ENCODE data around the gene FAM186B.

FAM186B gene

GRCh38 chr12:49554266-49554665 lies 51.2 kb downstream of the FAM186B start:
- DNase-seq (ENCODE audit: extremely low read depth in 1 of 2, low read depth in 1 of 2): no peak

GRCh38 chr12:49553512-49554088 lies 51.8 kb downstream of the FAM186B start:
- no peak for DNase-seq (ENCODE audit: extremely low read depth in 1 of 2, low read depth in 1 of 2)

GRCh38 chr12:49552899-49553298 lies 52.5 kb downstream of the FAM186B start:
- no peak for DNase-seq (ENCODE audit: extremely low read depth in 1 of 2, low read depth in 1 of 2)

- no peak for DNase-seq (ENCODE audit: extremely low read depth in 1 of 2, low read depth in 1 of 2)
These were observed 53.0 kb downstream of the FAM186B start for GRCh38 chr12:49552425-49552824.

GRCh38 chr12:49552014-49552413 lies 53.4 kb downstream of the FAM186B start:
- no peak for DNase-seq (ENCODE audit: extremely low read depth in 1 of 2, low read depth in 1 of 2)

GRCh38 chr12:49550693-49551252 lies 54.7 kb downstream of the FAM186B start:
- DNase-seq (ENCODE audit: extremely low read depth in 1 of 2, low read depth in 1 of 2): no peak

GRCh38 chr12:49549735-49550692 lies 55.4 kb downstream of the FAM186B start:
- DNase-seq (ENCODE audit: extremely low read depth in 1 of 2, low read depth in 1 of 2): no peak

GRCh38 chr12:49548822-49549648 lies 56.4 kb downstream of the FAM186B start:
- DNase-seq (ENCODE audit: extremely low read depth in 1 of 2, low read depth in 1 of 2): no peak

GRCh38 chr12:49548481-49548821 lies 57.0 kb downstream of the FAM186B start:
- DNase-seq (ENCODE audit: extremely low read depth in 1 of 2, low read depth in 1 of 2): no peak

GRCh38 chr12:49547090-49547690 lies 58.2 kb downstream of the FAM186B start:
- no peak for DNase-seq (ENCODE audit: extremely low read depth in 1 of 2, low read depth in 1 of 2)

DNA sequence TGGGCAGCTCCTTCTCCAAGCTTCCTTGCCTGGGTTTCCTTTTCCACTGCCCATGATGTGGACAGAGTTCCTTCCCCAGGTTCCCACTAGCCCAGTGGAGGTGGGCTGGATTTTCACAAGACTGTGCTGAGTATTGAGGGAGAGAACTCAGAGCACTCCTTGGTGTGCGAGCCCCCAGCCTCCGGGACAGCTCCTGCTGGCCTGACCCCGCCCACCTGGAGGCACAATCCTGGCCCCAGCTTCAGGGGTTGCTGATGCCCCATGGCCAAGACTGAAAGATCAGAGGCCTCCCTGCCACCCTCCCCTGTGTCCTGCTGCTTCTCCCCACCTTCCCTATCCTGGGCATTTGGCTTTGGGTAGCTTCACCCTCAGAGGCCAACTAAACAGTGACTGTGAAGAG lies 59.0 kb downstream of the FAM186B start:
- DNase-seq (ENCODE audit: extremely low read depth in 1 of 2, low read depth in 1 of 2): no peak

GRCh38 chr12:49545815-49546214 lies 59.6 kb downstream of the FAM186B start:
- DNase-seq (ENCODE audit: extremely low read depth in 1 of 2, low read depth in 1 of 2): no peak

DNA sequence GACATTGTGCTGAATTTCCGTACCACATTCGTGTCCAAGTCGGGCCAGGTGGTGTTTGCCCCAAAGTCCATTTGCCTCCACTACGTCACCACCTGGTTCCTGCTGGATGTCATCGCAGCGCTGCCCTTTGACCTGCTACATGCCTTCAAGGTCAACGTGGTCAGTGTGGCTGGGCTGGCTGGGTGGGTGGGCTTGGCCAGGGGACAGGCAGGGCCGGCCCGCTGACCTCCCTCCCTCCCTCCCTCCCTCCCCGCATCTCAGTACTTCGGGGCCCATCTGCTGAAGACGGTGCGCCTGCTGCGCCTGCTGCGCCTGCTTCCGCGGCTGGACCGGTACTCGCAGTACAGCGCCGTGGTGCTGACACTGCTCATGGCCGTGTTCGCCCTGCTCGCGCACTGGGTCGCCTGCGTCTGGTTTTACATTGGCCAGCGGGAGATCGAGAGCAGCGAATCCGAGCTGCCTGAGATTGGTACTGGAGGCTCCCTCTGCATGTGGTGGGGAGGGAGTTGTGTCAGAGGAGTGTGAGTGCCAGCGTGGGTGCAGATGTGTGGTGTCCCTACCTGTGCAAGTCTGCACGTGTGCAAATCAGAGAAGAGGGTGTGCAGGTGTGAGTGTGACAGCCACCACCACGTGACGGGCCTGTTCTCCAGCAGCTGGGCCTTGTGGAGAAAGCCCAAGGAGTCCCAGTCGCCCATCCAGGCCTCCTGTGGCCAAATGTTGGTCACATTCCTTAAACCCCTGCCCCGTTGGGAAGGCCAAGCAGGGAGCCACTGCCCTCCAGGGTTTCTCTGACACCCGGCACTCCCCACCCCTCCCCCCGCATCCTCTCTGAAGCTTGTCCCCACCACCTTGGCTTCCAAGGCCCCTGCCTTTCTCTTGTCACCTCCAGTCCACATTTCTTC lies 61.3 kb downstream of the FAM186B start:
- no peak for DNase-seq (ENCODE audit: extremely low read depth in 1 of 2, low read depth in 1 of 2)

DNA sequence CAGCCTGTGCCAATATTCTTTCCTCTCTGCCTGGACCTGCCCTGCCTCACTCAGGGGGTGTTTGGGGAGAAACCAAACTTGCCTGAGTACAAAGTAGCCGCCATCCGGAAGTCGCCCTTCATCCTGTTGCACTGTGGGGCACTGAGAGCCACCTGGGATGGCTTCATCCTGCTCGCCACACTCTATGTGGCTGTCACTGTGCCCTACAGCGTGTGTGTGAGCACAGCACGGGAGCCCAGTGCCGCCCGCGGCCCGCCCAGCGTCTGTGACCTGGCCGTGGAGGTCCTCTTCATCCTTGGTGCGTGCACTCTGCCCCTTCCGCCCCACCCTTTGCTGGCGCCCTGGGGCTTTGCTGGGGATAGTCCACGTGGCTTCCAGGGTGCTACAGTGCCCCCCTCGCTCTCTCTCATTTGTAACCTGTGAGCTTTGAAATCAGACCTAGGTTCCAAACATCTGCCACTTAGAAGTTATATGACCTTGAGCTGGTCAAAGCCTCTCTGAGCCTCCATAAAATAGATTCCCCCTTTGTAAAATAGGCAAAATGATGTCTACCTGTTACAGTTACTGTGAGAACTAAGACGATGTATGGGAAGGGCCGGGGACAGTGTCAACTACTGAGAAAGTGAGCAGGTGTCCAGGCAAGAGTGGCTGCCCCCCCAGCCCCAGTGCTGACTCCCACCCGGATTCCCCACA lies 62.1 kb downstream of the FAM186B start:
- no peak for DNase-seq (ENCODE audit: extremely low read depth in 1 of 2, low read depth in 1 of 2)

DNA sequence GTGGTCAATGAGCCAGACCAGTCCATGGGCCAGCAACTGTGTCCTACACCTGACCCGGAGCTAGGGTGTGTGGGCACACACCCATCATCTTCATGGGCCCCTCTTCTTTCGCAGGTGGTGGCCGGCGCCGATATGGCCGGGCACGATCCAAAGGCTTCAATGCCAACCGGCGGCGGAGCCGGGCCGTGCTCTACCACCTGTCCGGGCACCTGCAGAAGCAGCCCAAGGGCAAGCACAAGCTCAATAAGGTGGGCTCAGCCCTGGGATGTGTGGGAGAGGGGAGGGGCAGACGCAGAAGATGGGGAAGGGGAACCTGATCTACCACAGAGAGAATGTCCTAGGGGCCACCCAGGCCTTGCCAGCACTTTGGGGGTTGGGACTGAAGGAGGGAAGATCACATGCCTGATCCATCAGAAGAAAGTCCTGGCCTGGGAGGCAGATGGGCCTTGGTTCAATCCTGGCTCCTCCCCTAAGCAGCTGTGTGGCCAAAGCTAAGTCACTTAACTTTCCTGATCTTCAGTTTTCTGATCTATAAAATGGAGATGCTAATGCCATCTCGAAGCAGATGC lies 62.8 kb downstream of the FAM186B start:
- no peak for DNase-seq (ENCODE audit: extremely low read depth in 1 of 2, low read depth in 1 of 2)

GRCh38 chr12:49541911-49542505 lies 63.4 kb downstream of the FAM186B start:
- DNase-seq (ENCODE audit: extremely low read depth in 1 of 2, low read depth in 1 of 2): no peak

DNA sequence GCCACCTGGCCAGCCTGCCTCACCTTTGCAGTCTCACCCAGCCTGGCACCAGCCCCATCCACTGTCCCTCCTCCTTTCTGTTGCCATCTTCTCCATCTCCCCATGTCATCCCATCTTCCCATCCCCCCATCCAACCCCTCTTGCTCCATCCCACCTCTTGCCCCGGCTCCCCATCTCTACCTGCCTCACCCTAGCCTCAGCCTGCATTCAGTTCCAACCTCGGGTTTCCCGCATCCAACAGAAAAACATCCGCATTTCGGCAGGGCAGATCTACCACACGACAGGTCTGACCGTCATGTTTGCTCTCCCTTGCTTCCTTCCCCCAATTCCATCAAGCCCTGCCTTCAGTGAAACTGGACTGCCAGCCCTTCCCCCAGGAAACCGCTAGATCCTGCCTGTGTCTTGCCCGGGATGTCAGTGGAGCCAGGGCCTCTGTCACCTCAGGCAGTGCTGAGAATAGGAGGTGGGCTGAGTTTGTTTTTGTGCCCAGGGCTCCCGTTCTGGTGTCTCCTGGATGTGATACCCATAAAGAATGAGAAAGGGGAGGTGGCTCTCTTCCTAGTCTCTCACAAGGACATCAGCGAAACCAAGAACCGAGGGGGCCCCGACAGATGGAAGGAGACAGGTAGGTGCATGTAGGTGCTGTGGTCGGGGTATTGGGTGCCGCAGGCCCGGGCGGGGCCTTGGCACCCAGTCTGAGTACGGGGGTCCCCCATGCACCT lies 64.1 kb downstream of the FAM186B start:
- DNase-seq (ENCODE audit: extremely low read depth in 1 of 2, low read depth in 1 of 2): no peak
